DMS53 treated with DMSO at 0.1 percent for 48 hours (cell line): Measurements from ENCODE around the gene LYZL1.
"Not testable (repeated sequence)": the region's sequence is repeated elsewhere in the genome, so short reads cannot be mapped to it uniquely, and the experiment has no call there.

Experiments used
- DNase-seq: peaks from one replicate; lab custom pipeline; 2025; ENCODE audit not compliant: unreplicated experiment; lab: John Stamatoyannopoulos, UW

LYZL1 gene

GRCh38 chr10:29288906-29289305 lies at the start of gene LYZL1:
LYZL1 (plus strand) TSS chr10:29289070; CDS start chr10:29291868, 2,798 bp downstream.
- not testable (repeated sequence) for DNase-seq

GRCh38 chr10:29239569-29240472 lies 49.0 kb upstream of the LYZL1 start:
- peak; percentile 23 for DNase-seq

- DNase-seq: no peak
Measured at GRCh38 chr10:29240986-29241660, 47.7 kb upstream of the LYZL1 start.

- no peak for DNase-seq
Measured at GRCh38 chr10:29241925-29242324, 46.9 kb upstream of the LYZL1 start.

DNA sequence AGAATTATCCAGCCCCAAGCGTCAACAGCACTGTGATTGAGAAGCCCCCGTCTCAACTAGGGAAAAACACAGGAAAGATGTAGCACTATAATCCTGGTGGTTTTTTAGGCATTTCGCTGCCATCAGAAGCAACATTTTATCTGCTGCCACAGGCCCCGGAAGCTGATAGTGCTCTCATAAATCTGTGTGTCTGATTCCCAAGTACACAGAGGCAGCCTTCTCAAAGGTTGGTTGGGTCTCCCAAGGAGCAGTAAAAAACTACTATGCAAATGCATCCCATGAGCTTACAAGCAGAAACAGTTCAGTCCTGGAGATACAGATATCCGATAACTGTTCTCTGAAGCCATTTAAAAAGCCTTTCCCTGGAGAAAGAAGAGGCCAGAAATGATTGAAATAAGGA lies 45.8 kb upstream of the LYZL1 start:
- no peak for DNase-seq

- no peak for DNase-seq
Measured at GRCh38 chr10:29243750-29244149, 45.1 kb upstream of the LYZL1 start.

DNA sequence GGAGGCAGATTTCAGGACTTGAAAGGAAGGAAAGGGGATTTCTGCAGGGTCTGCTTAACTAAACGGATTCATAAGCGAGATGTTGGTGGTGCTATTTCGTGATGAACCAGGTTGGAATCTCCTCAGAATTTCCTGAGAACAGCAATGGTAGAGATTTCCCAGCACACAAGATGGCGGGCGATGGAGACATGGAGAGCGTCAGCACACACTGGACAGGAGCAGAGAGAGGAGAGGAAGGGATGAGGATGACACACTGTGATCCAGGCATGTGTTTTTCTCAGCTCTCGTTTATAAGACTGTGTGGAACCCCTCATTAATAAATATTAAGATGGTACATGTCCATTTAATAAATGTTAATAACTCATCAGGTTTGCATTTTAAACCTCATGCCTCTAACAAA lies 43.9 kb upstream of the LYZL1 start:
- DNase-seq: no peak

DNA sequence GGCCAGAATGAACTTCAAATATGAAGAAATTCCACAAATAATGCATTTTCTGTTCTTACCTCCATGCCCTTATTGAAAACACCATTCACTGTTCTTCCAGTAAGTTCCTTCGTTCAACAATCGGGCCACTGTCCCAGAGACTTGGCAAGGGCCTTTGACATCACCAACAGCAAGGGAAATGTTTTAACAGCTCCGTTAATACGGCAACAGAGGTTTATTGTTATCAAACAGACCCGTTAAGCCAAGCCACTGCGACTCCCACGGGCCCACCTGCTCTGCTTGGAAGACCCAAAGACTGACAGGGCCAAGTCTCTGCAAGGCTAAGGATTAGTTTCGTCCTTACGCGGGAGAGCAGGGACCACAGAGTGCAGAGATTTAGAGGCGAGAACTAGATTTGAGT lies 43.4 kb upstream of the LYZL1 start:
- no peak for DNase-seq

GRCh38 chr10:29246449-29246848 lies 42.4 kb upstream of the LYZL1 start:
- DNase-seq: no peak

GRCh38 chr10:29248158-29248557 lies 40.7 kb upstream of the LYZL1 start:
- DNase-seq: no peak

GRCh38 chr10:29249018-29249417 lies 39.9 kb upstream of the LYZL1 start:
- no peak for DNase-seq

DNA sequence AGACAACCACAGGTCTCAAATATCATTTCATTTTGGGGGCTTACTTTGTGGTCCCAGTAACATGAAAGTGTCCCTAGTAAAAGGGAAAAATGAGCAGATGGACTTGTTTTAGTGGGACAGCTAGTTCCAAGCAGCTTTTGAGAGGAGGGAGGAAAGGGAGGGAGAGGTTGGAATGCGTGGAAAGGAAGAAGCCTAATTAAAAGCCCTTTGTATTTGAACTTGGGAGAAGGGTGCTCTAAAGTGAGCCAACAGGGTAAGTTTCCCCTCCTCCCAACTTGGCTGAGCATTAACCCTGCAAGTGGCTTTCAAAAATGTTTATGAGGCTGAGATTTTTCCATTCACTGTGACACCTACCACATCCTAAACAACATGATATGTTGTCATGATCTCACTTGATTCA lies 38.8 kb upstream of the LYZL1 start:
- DNase-seq: no peak

DNA sequence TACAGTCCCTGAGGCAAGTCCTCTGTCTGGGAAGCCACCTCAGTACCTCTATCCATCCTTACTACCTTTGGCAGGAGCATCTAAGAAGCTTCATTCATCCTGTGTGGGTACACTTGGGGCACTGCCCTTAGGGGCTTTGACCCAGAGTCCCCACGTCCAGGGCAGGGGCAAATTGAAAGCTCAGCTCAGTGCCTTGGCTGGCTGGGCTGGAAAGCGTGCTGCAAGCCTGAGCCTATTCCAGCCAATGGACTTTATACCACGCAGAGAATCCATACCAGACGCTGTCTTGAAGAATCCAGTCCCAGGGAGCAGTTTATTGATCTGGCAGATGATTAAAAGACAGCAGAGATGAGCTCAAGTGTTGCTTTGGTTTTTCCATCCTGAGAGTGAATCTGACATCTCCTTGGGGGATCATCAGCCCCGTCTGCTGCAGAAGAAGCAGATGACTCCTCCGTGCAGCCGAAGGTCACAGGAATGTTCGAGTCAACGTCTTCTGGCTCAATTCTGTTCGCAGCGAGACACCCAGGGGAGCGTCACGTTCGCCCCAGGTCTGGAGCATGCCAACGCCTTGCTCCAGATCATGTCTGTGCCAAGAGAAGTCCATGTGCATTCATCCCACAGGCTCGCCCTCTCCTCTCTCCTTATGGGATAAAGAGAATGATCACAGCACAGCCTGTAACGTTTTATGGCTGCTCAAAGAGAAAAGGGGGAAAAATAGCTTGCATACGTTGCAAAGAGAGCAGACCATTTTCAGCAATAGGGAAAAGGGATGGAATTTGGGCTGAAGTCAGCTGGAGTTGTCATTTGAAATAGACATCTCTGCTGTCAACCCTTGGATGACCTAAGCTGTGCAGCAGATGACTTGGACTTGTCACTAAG lies 35.8 kb upstream of the LYZL1 start:
- DNase-seq: no peak

- DNase-seq: no peak
Measured at GRCh38 chr10:29253690-29254029, 35.2 kb upstream of the LYZL1 start.

DNA sequence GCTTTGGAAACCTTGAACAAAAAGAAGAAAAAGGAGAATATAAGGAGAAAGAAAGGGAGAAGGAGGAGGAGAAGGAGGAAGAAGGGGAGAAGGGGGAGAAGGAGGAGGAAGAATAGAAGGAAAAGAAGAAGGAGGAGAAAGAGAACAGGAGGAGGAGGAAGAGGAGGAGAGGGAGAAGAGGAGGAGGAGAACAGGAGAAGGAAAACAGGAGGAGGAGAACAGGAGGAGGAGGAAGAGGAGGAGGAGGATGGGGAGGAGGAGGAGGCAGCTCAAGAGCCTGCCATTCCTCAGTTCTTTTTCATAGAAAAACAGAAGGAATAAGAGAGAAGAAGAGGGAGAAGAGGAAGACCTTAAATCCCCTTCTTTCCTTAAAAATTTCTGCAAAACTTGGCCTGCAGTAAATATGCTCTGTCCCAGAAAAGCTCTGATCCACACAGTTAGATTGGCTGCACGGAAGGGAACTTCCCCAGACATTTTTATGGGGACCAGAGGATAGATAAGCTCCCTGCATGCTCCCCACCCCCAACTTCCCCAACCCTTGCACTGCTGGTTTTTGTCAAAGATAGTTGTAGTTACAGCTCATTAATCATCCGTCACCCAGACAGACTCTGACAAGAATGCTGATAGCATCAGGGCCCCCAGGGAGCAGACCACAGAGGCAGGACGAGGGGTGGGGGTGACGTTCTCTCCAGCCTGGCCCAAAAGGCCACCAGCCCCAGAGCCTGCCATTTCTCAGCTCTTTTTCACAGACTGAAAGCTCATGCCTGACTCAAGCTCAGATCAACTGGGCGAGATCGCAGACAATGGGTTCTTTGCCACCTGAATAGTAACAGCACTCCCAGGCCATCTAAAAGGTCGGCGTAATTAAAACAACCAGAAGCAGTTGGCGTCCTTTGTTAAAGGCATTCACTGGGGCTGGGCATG lies 34.5 kb upstream of the LYZL1 start:
- no peak for DNase-seq

DNA sequence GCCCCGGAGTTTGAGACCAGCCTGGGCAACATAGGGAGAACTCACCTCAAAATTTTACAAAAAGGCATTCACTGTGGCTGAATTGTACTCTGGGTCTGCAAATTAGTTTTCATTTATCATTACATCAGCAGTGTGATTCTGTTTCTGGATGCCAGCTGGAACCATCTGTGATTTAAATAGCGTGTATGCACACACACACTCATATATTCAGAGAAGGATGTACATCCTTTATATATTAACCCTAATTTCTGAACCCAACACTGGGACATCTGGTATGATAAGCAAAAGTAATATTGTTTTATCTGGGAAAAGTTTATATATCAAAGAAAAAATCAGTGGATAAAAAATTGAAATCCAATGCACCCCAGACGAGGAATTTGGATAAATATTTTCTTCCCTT lies 33.8 kb upstream of the LYZL1 start:
- DNase-seq: no peak

DNA sequence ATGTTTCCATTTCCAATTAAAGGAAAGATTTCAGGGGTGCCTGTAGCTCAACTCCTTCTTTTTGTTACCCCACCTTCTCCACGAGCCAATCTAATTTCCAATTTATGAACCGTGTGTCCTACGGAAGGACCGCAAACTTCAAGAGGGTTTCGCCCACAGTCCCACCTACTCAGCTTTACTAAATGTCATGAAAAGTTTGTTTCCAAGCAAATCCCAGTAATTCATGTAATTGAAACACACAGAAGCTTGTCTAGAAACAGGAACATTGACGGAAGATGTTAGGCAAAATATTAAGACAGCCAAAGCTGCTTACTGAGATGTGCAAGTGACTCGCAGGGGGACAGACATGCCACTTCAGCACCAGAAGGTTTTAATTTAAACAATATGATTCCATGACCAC lies 32.9 kb upstream of the LYZL1 start:
- DNase-seq: no peak

DNA sequence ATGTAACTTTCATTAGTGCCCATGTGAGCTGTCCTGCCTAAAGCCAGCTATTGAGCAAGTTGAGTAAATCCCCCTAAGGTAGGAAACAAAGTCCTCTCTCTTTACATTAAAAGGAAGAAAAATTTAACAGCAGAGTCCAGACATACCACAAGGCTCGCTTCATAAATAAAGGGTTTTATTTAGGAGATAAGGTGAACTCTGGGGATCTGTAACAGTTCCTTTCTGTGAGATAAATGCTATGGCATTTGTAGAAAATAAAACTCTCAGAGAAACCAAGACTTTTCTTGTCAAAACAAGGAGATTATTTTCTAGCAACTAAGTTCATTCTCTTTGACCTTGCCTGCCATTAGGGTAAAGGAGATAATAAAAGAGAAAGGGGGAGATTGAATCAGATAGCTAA lies 32.3 kb upstream of the LYZL1 start:
- no peak for DNase-seq

GRCh38 chr10:29257106-29257783 lies 31.6 kb upstream of the LYZL1 start:
- no peak for DNase-seq

DNA sequence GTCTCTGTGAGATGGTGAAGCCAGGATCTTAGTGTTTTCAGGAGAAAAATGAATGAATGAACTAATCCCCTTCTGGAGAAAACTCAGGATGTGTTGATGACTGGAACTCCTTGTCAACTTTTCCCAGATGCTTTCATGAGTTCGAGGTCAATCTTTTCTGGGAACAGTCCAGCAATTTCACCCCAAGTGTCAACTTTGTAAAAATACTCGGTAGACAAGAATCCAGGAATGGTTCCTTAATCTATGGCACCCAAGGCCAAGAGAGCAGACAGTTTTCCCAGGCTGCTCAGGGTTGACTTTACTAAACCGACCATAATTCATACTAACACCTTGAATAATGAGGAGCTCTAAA lies 31.1 kb upstream of the LYZL1 start:
- DNase-seq: no peak
